Loucy (cell line): ENCODE results near the gene TGFBI.

Experiments used
- CTCF ChIP-seq: fragments of 200-600 bp; sonication (generic); conservative IDR thresholded peaks from 2 replicates; pipeline ENCODE4 v1.5.1; 2014; ENCODE audit warnings: mild to moderate bottlenecking, antibody characterized with exemption, low read length
- EZH2phosphoT487 ChIP-seq: fragments of 200-600 bp; IDR thresholded peaks from 2 replicates; pipeline ENCODE4 v1.6.1; 2018; ENCODE audit warnings: antibody characterized with exemption, mild to moderate bottlenecking, moderate library complexity, borderline replicate concordance

DNA sequence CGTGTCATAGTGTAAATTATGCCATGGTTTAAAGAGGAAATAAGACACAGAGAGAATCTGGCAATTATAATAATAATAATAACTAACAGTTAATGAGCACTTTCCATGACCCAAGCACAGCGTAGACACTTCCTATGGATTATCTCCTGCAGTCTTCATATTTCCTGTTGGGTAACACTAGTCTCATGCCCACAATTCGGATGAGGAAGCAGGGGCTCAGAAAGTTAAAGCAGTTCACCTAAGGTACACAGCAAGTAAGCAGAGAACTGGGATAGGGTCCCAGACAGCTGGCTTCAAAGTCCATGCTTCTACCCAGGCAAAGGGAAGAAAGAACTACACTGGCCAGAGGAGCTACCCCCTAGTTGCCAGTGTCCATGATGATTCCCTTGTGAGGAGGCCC lies 27.9 kb upstream of the TGFBI start:
- no peak for TF ChIP-seq CTCF
- no peak for TF ChIP-seq EZH2phosphoT487
